HG03135 (cell line): ENCODE results near the gene PHLDB2.
"Not testable (repeated sequence)": the region's sequence is repeated elsewhere in the genome, so short reads cannot be mapped to it uniquely, and the experiment has no call there.

Experiments used
- ATAC-seq: cut with Tn5 transposase; IDR thresholded peaks from one replicate; pipeline ENCODE4 v1.9.1; 2021; ENCODE audit warnings: mild to moderate bottlenecking, moderate library complexity; ENCODE audit not compliant: unreplicated experiment

Gene PHLDB2

GRCh38 chr3:111859061-111859973 lies at the start of gene PHLDB2:
Gene PHLDB2, plus strand, starts transcription at chr3:111859265. Its CDS starts 24,813 bp downstream, at chr3:111884078.
- peak; percentile 39 for ATAC-seq

- ATAC-seq: no peak
Measured at GRCh38 chr3:111810909-111811308, 48.2 kb upstream of the PHLDB2 start.

GRCh38 chr3:111811811-111812210 lies 47.3 kb upstream of the PHLDB2 start:
- ATAC-seq: no peak

- ATAC-seq: no peak
Measured at GRCh38 chr3:111812701-111813100, 46.4 kb upstream of the PHLDB2 start.

- no peak for ATAC-seq
Measured at GRCh38 chr3:111813441-111813840, 45.6 kb upstream of the PHLDB2 start.

- no peak for ATAC-seq
Measured at GRCh38 chr3:111813979-111814378, 45.1 kb upstream of the PHLDB2 start.

- ATAC-seq: not testable (repeated sequence)
Measured at GRCh38 chr3:111816771-111817170, 42.3 kb upstream of the PHLDB2 start.

GRCh38 chr3:111819927-111820326 lies 39.1 kb upstream of the PHLDB2 start:
- ATAC-seq: no peak

- ATAC-seq: no peak
Measured at GRCh38 chr3:111820651-111821050, 38.4 kb upstream of the PHLDB2 start.

GRCh38 chr3:111821891-111822290 lies 37.2 kb upstream of the PHLDB2 start:
- ATAC-seq: no peak

GRCh38 chr3:111822804-111823203 lies 36.3 kb upstream of the PHLDB2 start:
- ATAC-seq: no peak

- no peak for ATAC-seq
Measured at GRCh38 chr3:111823341-111823855, 35.7 kb upstream of the PHLDB2 start.

- no peak for ATAC-seq
Measured at GRCh38 chr3:111824351-111824750, 34.7 kb upstream of the PHLDB2 start.

GRCh38 chr3:111827871-111828270 lies 31.2 kb upstream of the PHLDB2 start:
- ATAC-seq: no peak

GRCh38 chr3:111828530-111828929 lies 30.5 kb upstream of the PHLDB2 start:
- no peak for ATAC-seq

GRCh38 chr3:111829023-111829422 lies 30.0 kb upstream of the PHLDB2 start:
- no peak for ATAC-seq

GRCh38 chr3:111831840-111832239 lies 27.2 kb upstream of the PHLDB2 start:
- ATAC-seq: no peak

- no peak for ATAC-seq
Measured at GRCh38 chr3:111837112-111837511, 22.0 kb upstream of the PHLDB2 start.

- no peak for ATAC-seq
Measured at GRCh38 chr3:111838133-111838532, 20.9 kb upstream of the PHLDB2 start.

- ATAC-seq: no peak
Measured at GRCh38 chr3:111846039-111846438, 13.0 kb upstream of the PHLDB2 start.

- ATAC-seq: no peak
Measured at GRCh38 chr3:111846717-111847116, 12.3 kb upstream of the PHLDB2 start.

GRCh38 chr3:111848283-111848682 lies 10.8 kb upstream of the PHLDB2 start:
- no peak for ATAC-seq
